ENCODE measurements around the gene SLC6A8.
"Not testable (repeated sequence)": the region's sequence is repeated elsewhere in the genome, so short reads cannot be mapped to it uniquely, and the experiment has no call there.

Gene SLC6A8

DNA sequence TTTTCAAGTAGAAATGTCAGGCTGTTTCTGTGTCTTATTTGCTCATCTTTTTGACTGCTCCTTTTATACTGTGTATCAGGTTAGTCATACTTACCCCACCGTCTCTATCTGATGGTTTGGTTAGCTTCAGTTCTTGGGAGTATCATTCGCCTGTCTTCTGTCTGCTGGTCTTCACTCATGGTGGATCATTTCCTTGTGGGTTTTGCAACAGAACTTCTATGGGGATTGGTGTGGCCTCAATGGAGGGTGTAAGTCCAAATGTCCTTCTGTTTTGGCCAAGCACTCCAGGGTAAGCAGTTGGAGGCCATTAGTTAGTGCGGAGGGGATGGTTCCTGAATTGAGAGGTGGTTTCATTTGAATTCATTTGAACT is 44.1 kb downstream of the SLC6A8 start:
- no peak for DNase-seq (ENCODE audit: low spot score)

DNA sequence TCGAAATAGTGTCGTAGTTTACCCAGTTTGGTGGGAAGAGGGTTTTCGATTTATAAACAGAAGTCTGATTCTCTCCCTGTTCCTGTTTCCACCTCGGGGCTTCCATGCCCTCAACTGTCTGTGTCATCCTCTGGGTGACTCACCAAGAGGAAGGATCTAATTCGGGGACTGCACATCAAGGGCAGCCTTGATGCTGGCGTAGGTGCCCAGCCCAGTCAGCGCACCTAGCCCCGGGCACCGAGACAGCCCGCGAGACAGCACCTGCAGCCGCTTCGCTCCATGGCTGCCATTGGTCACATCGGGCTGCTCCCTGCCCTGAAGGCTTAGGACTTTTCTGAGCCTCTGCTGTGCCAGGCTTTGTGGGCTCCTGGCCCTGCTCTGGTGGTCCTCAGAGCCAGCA is 44.7 kb downstream of the SLC6A8 start:
- DNase-seq (ENCODE audit: low spot score) = no peak

DNA sequence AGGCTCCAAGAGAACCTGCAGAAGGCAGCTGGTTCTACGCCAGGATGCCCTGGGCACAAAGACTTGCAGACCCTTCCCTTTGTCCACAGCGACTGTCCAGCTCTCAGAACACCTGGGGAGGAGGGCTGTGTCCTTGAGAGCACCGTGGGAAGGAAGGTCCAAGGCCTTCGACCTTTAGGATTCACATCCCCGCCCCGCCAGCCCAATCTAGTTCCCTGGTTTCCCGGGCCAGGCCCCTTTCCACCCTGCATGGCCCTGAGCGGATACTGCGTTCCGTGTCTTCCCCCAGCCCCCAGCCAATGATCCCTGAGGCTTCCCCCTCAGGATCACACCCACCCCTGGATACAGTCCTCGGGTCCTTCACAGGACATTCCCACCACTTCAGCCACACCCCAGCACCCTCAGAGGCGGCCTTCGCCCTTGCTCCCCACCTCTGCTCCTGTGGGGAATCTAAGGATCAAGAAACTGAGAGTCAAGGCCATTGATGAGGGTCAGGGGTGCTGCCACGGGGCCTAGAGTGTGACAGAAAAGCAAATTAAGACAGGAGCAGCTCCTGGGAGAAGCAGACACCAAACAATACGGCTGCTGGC is 46.0 kb downstream of the SLC6A8 start:
- no peak for DNase-seq (ENCODE audit: low spot score)

- DNase-seq (ENCODE audit: low spot score) = no peak
These were observed 47.1 kb downstream of the SLC6A8 start for GRCh38 chrX:153734871-153735270.

GRCh38 chrX:153735274-153735673 is 47.5 kb downstream of the SLC6A8 start:
- peak; percentile 47 for DNase-seq (ENCODE audit: low spot score)

GRCh38 chrX:153736071-153736820 is 48.5 kb downstream of the SLC6A8 start:
- no peak for DNase-seq (ENCODE audit: low spot score)

- DNase-seq (ENCODE audit: low spot score) = no peak
These were observed 49.2 kb downstream of the SLC6A8 start for GRCh38 chrX:153736871-153737441.

DNA sequence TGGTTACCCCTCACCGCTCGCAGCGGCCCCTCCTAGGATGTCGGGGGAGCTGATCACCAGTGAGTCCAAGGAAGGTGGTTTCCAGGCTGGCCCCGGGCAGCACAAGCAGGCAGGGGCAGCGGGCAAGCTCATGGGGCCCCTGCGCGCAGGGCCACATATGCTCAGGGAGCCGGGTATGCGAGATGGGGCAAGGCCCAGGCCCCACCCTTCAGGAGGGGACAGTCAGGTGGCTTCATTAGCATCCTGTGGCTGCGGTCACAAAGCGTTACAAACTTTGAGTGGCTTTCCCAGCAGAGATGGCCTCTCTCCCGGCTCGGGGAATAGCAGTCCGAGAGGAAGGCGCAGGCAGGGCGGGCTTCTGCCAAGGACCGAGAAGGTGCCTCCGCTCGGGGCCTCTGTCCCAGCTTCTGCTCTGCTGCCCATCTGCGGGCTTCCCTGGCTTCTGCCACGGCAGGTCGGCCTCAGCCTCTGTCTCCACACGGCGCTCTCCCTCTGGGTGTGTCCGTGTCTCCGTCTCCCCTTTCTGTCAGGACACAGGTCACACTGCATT is 50.4 kb downstream of the SLC6A8 start:
- DNase-seq (ENCODE audit: low spot score) = no peak

DNA sequence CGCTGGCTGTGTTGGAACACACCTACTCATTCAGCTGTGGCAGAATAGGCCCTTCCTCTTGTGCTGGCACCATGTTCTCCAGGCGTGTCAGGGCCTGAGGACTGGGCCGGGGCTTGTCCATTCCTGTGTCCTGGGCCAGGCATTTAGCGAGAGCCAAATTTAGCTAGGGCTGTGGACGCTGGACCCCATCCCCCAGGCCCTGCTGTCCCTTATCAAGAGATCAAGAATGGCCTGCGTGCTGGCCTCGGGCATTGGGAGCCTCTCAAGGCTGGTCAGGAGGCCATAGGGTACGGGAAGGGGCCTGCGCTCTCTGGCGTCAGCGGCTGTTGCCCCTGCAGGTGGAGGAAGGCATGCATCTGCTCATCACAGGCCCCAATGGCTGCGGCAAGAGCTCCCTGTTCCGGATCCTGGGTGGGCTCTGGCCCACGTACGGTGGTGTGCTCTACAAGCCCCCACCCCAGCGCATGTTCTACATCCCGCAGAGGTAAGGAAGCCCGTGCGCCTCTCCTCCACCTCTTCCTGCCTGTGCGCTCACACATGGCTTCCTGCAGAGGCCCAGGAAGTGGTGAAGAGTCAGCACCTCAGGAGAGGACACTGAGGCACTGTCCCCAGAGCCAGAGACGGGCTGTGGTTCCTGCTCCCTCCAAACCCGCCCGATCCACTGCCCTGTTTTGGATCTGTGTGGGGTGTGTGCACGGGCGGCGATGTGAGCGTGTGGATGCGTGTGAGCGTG is 52.2 kb downstream of the SLC6A8 start:
- DNase-seq (ENCODE audit: low spot score) = no peak

DNA sequence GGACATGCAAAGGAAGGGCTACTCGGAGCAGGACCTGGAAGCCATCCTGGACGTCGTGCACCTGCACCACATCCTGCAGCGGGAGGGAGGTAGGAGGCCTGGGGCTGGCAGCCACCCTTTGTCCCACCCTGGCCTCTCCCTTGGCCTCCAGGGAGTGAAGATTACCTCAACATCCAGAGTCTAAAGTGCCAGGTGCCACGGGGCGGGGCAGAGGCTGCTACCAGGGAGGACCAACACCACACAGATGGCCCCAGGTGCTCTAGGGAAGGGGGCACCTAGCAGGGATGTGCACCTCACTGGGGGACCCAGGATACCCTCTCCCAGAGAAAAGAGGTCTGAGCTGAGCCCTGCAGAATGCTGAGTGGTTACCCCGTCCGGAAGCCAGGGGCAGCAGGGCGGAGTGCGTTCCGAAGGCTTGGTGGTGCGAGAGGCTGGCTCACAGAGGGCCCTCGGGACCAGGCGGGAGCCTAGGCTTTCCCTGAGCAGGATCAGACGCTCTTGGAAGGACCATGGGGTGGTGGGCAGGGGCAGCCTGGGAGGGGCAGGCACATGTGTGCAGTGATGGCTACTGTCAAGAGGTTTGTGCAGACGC is 53.0 kb downstream of the SLC6A8 start:
- DNase-seq (ENCODE audit: low spot score) = no peak

- DNase-seq (ENCODE audit: low spot score) = no peak
These were observed 53.7 kb downstream of the SLC6A8 start for GRCh38 chrX:153741446-153741845.

DNA sequence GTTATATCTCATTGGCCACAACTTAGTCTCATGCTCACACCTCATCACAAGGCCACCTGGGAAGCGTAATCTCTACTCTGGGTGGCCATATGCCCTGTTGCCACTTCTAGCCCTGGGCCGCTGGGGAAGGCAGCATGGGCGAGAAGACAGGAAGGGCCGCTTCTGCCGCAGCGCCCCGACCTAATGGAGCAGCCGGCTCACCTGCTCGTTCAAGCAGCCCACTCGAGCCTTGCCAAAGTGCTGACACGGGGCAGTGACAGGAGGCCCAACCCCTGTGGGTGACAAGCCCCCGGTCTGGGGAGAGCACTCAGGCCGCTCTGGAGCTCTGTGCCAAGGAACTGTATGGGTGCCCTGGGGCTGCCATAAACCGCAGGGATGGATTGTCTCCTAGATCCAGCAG is 54.4 kb downstream of the SLC6A8 start:
- DNase-seq (ENCODE audit: low spot score) = not testable (repeated sequence)

DNA sequence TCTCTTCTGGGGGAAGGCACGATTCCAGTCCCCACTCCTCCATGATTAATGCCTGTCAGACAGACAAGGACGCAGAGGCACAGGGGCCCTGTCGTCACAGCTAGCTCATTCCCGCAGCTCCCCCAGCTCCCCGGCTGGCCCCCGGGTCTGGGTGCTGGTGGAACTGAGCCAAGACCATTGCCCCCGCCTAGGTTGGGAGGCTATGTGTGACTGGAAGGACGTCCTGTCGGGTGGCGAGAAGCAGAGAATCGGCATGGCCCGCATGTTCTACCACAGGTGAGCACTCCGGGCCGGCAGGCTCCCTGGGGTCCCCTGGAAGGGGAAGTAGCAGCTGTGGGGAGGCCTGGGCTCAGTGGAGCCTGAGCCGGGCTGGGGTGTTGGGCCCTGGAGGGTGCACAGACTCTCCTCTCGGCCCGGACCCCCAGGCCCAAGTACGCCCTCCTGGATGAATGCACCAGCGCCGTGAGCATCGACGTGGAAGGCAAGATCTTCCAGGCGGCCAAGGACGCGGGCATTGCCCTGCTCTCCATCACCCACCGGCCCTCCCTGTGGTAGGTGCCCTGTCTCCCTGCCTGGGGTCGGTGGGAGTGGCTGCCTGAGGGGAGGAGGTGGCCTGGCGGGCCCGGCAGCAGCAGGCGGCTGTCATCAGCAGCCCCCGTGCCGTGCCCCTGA is 55.2 kb downstream of the SLC6A8 start:
- DNase-seq (ENCODE audit: low spot score) = not testable (repeated sequence)

- not testable (repeated sequence) for DNase-seq (ENCODE audit: low spot score)
These were observed 55.9 kb downstream of the SLC6A8 start for GRCh38 chrX:153743468-153744209.

DNA sequence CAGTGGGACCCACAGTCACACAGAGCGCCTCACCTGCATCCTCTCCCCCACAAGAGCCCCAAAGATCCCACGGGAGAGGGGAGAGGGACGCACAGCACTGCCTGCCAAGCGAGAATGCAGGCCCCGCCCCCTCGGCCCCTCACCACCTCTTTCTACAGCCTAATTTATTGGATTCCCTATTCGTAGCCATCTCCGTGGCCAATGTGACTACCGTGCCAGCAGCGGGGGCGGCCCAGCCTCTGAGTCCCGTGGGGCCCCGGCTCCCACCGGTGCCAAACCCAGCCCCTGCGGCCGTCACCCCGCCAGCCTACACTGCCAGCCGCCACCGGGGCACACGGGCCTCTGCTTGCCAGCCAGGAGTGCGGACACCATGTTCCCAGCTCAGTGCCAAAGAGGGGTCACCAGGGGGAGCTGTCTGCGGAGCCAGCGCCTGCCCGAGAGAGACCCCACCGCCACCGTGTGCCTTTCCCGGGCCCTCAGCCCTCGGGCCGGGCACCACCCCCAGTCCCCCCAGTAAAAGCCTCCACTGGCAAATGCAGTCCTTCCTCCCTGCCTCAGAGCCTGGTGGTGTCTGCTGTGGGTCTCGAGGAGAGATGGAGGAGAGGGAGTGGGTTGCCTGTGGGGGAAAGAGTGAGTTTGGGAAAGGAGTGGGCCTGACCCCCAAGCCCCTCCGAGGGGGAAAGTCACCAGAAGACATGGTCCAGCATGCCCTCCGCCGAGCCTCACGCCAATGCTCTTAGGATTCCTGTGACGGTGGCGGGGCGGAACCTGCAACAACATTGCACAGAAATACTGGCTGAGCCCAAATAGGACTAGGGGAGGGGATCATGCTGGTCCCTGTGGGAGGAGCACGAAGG is 56.7 kb downstream of the SLC6A8 start:
- no peak for DNase-seq (ENCODE audit: low spot score)

DNA sequence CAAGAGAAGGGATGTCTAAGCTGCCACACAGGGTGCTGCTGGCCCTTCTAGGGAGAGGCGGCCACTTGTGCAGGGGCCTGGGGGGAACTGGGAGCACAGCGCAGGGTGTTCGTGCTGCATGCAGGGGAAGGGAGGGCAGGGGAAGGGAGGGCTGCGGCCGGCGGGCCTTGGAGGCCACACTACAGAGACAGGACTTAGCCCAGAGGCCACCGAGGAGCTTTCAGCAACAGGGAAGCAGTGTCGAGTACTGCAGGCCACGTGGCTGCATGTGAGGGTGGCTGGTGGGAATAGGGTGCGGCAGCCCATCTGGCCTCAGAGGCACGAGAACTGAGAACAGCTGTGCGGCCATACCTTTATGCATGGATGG is 57.3 kb downstream of the SLC6A8 start:
- DNase-seq (ENCODE audit: low spot score) = not testable (repeated sequence)

All from CD4-positive, alpha-beta T cell treated with Interleukin-2 at 100 ng/mL for 4 hours (primary cell).